ENCODE measurements around the gene ARHGAP4. TPM values are rescaled to one million over a fixed set of nuclear protein-coding genes. Genes with fewer than 3 reads are reported as not detected.

The ARHGAP4 gene
- total RNA-seq, 1 experiment from 2014 or later = 67.4 TPM

- TF ChIP-seq ELF1 (IDR thresholded peaks at IDR 0.05; ENCODE audit: borderline replicate concordance, low read depth) (no peak), ZFX (IDR thresholded peaks at IDR 0.05) (no peak), CEBPB (IDR thresholded peaks at IDR 0.05; ENCODE audit: low read depth) (no peak), EGR1 (IDR thresholded peaks at IDR 0.05; ENCODE audit: low read depth) (no peak)
These were observed 12.4 kb downstream of the ARHGAP4 start (continued) for GRCh38 chrX:153913701-153914100.

GRCh38 chrX:153913211-153913610 is 12.9 kb downstream of the ARHGAP4 start:
- no peak overlapping the region for H3K4me3 ChIP-seq (replicated peaks in 1 of 2; ENCODE audit: low read depth in 1 of 2, low read length in 2 of 2)
- ChIA-PET CTCF (no interaction called here), RAD21 (ENCODE audit: low non-redundant PET in 1 of 2, low total read pairs in 2 of 2, uncharacterized antibody in 2 of 2, unreplicated experiment in 2 of 2) (no interaction called here), POLR2A (no interaction called here)
- H3K27me3 ChIP-seq (ENCODE audit: insufficient read depth, low read length) = no peaks in the 10 kb centered on the region
- H2AFZ ChIP-seq (ENCODE audit: low read depth, low read length, poor library complexity, severe bottlenecking) = no peak overlapping the region
- DNase-seq (ENCODE audit: low read depth, low spot score) (no peak), ATAC-seq (no peak)
- no peaks in the 10 kb centered on the region for H3K9me2 ChIP-seq (ENCODE audit: insufficient read depth)
- no peaks in the 10 kb centered on the region for H3K4me1 ChIP-seq (ENCODE audit: control insufficient read depth in 1 of 2, insufficient read depth in 2 of 2, low read length in 2 of 2)
- H4K20me1 ChIP-seq (ENCODE audit: insufficient read depth) = no peaks in the 10 kb centered on the region
- no peak overlapping the region for H3K27ac ChIP-seq (ENCODE audit: low read depth, low read length)
- H3K4me2 ChIP-seq (ENCODE audit: low read length) = no peak overlapping the region
- no peaks in the 10 kb centered on the region for H3K79me2 ChIP-seq (ENCODE audit: insufficient read depth, low read length)
- BruUV-seq (replicated peaks) = no TSS peak
- TF ChIP-seq JUND (IDR thresholded peaks at IDR 0.05) (no peak), EZH2 (IDR thresholded peaks at IDR 0.05) (no peak), EZH2phosphoT487 (IDR thresholded peaks at IDR 0.05; ENCODE audit: borderline replicate concordance) (no peak)
- H3K9ac ChIP-seq (ENCODE audit: low read length) = no peak overlapping the region
- H3K9me3 ChIP-seq (ENCODE audit: control insufficient read depth in 1 of 2, insufficient read depth in 1 of 2, low read depth in 1 of 2, low read length in 2 of 2) = no peaks in the 10 kb centered on the region
- intact Hi-C loops (cut with micrococcal nuclease) = no loop called here
- peaks cover 3 to 5% of the 10 kb centered on the region in 2 experiments; a peak in 2 of 4 replicates for H3K36me3 ChIP-seq (ENCODE audit: control insufficient read depth in 1 of 2, insufficient read depth in 2 of 2, low read length in 2 of 2)

GRCh38 chrX:153911798-153912197 is 14.3 kb downstream of the ARHGAP4 start:
- DNase-seq (ENCODE audit: low read depth, low spot score) (no peak), ATAC-seq (no peak)
- H3K4me1 ChIP-seq (ENCODE audit: control insufficient read depth in 1 of 2, insufficient read depth in 2 of 2, low read length in 2 of 2) = no peaks in the 10 kb centered on the region
- H3K79me2 ChIP-seq (ENCODE audit: insufficient read depth, low read length) = no peaks in the 10 kb centered on the region
- H2AFZ ChIP-seq (ENCODE audit: low read depth, low read length, poor library complexity, severe bottlenecking) = no peak overlapping the region
- RAD21 ChIA-PET (ENCODE audit: low non-redundant PET in 1 of 2, low total read pairs in 2 of 2, uncharacterized antibody in 2 of 2, unreplicated experiment in 2 of 2) = no interaction called here
- CTCF ChIA-PET = interaction anchor here (1.0 kb wide), 1 partner anchor 15 kb away, joined by 3 read pairs; no protein-coding TSS in a partner anchor
- no peaks in the 10 kb centered on the region for H3K36me3 ChIP-seq (ENCODE audit: control insufficient read depth in 1 of 2, insufficient read depth in 2 of 2, low read length in 2 of 2)
- no peaks in the 10 kb centered on the region for H4K20me1 ChIP-seq (ENCODE audit: insufficient read depth)
- H3K4me2 ChIP-seq (ENCODE audit: low read length) = no peak overlapping the region
- H3K9me2 ChIP-seq (ENCODE audit: insufficient read depth) = no peaks in the 10 kb centered on the region
- BruUV-seq (replicated peaks) = no TSS peak
- no peak overlapping the region for H3K9ac ChIP-seq (ENCODE audit: low read length)
- H3K27ac ChIP-seq (ENCODE audit: low read depth, low read length) = no peak overlapping the region
- intact Hi-C loops (cut with micrococcal nuclease) = no loop called here
- no peaks in the 10 kb centered on the region for H3K9me3 ChIP-seq (ENCODE audit: control insufficient read depth in 1 of 2, insufficient read depth in 1 of 2, low read depth in 1 of 2, low read length in 2 of 2)
- no peaks in the 10 kb centered on the region for H3K27me3 ChIP-seq (ENCODE audit: insufficient read depth, low read length)
- no peak overlapping the region for H3K4me3 ChIP-seq (replicated peaks in 1 of 2; ENCODE audit: low read depth in 1 of 2, low read length in 2 of 2)
- POLR2A ChIA-PET = no interaction called here
- no peak for TF ChIP-seq EGR1 (IDR thresholded peaks at IDR 0.05; ENCODE audit: low read depth)
- TF ChIP-seq JUND (IDR thresholded peaks at IDR 0.05) = no peak
- no peak for TF ChIP-seq POLR2AphosphoS5 (IDR thresholded peaks at IDR 0.05; ENCODE audit: low read depth, low read length)
- no peak for TF ChIP-seq TCF7L2 (IDR thresholded peaks at IDR 0.05; ENCODE audit: borderline replicate concordance, extremely low read depth, insufficient read depth, insufficient read length)
- no peak for TF ChIP-seq CTCF (IDR thresholded peaks at IDR 0.05 in 2 of 3, conservative IDR thresholded peaks at IDR 0.05 in 1 of 3; ENCODE audit: borderline replicate concordance in 1 of 3, insufficient read depth in 1 of 3, low read depth in 2 of 3, low read length in 2 of 3)
- TF ChIP-seq EZH2 (IDR thresholded peaks at IDR 0.05) = no peak
- TF ChIP-seq REST (IDR thresholded peaks at IDR 0.05; ENCODE audit: low read depth) = no peak
- TF ChIP-seq ELF1 (IDR thresholded peaks at IDR 0.05; ENCODE audit: borderline replicate concordance, low read depth) = no peak
- TF ChIP-seq POLR2A (IDR thresholded peaks at IDR 0.05; ENCODE audit: borderline replicate concordance, extremely low read depth, insufficient read depth, insufficient read length) = no peak
- no peak for TF ChIP-seq SRF (IDR thresholded peaks at IDR 0.05; ENCODE audit: low read depth)
- TF ChIP-seq ATF3 (IDR thresholded peaks at IDR 0.05) = no peak
- no peak for TF ChIP-seq FOSL1 (IDR thresholded peaks at IDR 0.05; ENCODE audit: low read depth)
